Panc1 (cell line): ENCODE results near the gene H6PD. TPM values are rescaled to one million over a fixed set of nuclear protein-coding genes. Genes with fewer than 3 reads are reported as not detected.

Experiments
- ATAC-seq: fragments of 200-7000 bp; cut with Tn5 transposase; 2 replicates; pipeline ENCODE4 v1.9.1; 2020; ENCODE audit warnings: mild to moderate bottlenecking, moderate library complexity
- BruUV-seq: library from RNA; stranded (reverse); fragments of 400-500 nt; replicated peaks from 2 replicates; lab custom pipeline; 2021; lab: Mats Ljungman, UMichigan
- CTCF ChIA-PET: fragments of 300-600 bp; sonication (Branson Sonifier 250); formaldehyde crosslinking; loops from one replicate; lab custom pipeline; 2022; ENCODE audit warnings: antibody characterized with exemption; lab: Charles Lee
- POLR2A ChIA-PET: fragments of 300-600 bp; sonication (Branson Sonifier 250); formaldehyde crosslinking; loops from one replicate; lab custom pipeline; 2022; ENCODE audit warnings: antibody characterized with exemption; lab: Charles Lee
- DNase-seq: peaks from one replicate; pipeline ENCODE4 v3.0.0-alpha.2; 2010; ENCODE audit warnings: low read depth, low spot score
- H3K27ac ChIP-seq: 2 replicates; pipeline ENCODE4 v1.5.1; 2011; ENCODE audit warnings: mild to moderate bottlenecking, low read length, inconsistent platforms
- H3K27me3 ChIP-seq: fragments of 200-500 bp; sonication (Bioruptor generic); 2 replicates; pipeline ENCODE4 v1.6.0; 2014; ENCODE audit warnings: low read length, inconsistent platforms; ENCODE audit not compliant: control insufficient read depth, insufficient read depth
- H3K36me3 ChIP-seq: fragments of 200-500 bp; sonication (Bioruptor generic); 2 replicates; pipeline ENCODE4 v1.5.1; 2014; ENCODE audit warnings: inconsistent platforms, mild to moderate bottlenecking, low read length, moderate library complexity; ENCODE audit not compliant: control insufficient read depth, insufficient read depth
- H3K4me1 ChIP-seq: 2 replicates; pipeline ENCODE4 v1.5.1; 2011; ENCODE audit warnings: inconsistent platforms, mild to moderate bottlenecking, low read length, moderate library complexity; ENCODE audit not compliant: control insufficient read depth, insufficient read depth
- H3K4me3 ChIP-seq, 2 experiments: 2 replicates each; pipeline ENCODE4 v1.5.1; 2011 to 2012; ENCODE audit warnings: low read depth in 2 of 2, low read length in 2 of 2, mild to moderate bottlenecking in 2 of 2, inconsistent platforms in 1 of 2, moderate library complexity in 1 of 2
- H3K9me3 ChIP-seq: fragments of 200-500 bp; sonication (Bioruptor generic); 2 replicates; pipeline ENCODE4 v1.5.1; 2014; ENCODE audit warnings: low read depth, mild to moderate bottlenecking, inconsistent platforms, low read length, moderate library complexity; ENCODE audit not compliant: control insufficient read depth, insufficient read depth
- POLR2AphosphoS5 ChIP-seq: IDR thresholded peaks from 2 replicates; pipeline ENCODE4 v1.6.1; 2012; ENCODE audit warnings: mild to moderate bottlenecking, low read depth, low read length, moderate library complexity
- SIN3A ChIP-seq: IDR thresholded peaks from 2 replicates; pipeline ENCODE4 v1.6.1; 2012; ENCODE audit warnings: low read depth, mild to moderate bottlenecking, low read length, moderate library complexity, borderline replicate concordance; ENCODE audit not compliant: insufficient read depth
- TCF7L2 ChIP-seq: IDR thresholded peaks from 2 replicates; pipeline ENCODE4 v1.6.1; 2011; ENCODE audit warnings: mild to moderate bottlenecking, low read depth, low read length, inconsistent platforms
- in situ Hi-C: cut with HindIII; loops from 2 replicates; pipeline ENCODE4 v1.10.0; 2016; ENCODE audit warnings: low sequenced_read_pairs, low pct_unique_long_range_greater_than_20kb
- intact Hi-C: fragments of 100-400 bp; cut with micrococcal nuclease; formaldehyde crosslinking; loops from one replicate; pipeline ENCODE4 v1.10.0; 2022; ENCODE audit not compliant: unreplicated experiment
- total RNA-seq: library from RNA; stranded (reverse); gene quantifications from one replicate; pipeline ENCODE4 v1.2.1, GENCODE V29; 2021; ENCODE audit not compliant: unreplicated experiment
- TF ChIP-seq, protein P1 (sequence below): fragments of 450-650 bp; IDR thresholded peaks from 2 replicates; pipeline ENCODE4 v1.5.1; 2017; ENCODE audit warnings: mild to moderate bottlenecking
- TF ChIP-seq, protein P2 (sequence below), 2 experiments: IDR thresholded peaks; 2 replicates each; pipeline ENCODE4 v1.6.1; 2011 to 2012; ENCODE audit warnings: low read depth in 2 of 2, control low read depth in 1 of 2, low read length in 1 of 2, mild to moderate bottlenecking in 1 of 2, moderate library complexity in 1 of 2; ENCODE audit not compliant: insufficient read depth in 1 of 2

Gene H6PD
- total RNA-seq, 1 experiment from 2014 or later = 23.5 TPM

DNA sequence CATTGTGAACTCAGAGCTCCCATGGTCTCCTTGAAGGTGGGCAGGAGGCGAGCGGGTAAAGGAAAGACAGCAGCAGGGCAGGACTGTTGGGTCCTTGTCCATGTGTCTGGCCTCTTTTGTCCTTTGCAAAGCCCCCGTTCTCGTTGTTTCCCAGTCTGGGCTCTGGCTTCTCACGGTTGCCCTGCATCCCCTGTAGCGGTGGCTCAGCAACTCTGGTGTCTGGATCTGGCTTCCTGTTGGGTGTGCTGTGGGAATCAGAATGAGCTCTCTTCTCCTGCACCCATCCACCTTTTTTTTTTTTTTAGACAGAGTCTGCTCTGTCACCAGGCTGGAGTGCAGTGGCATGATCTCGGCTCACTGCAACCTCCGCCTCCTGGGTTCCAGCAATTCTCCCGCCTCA lies 11.1 kb downstream of the H6PD start:
- Histone ChIP-seq H3K36me3 (no peaks in the 10 kb centered on the region), H3K27ac (no peak overlapping the region), H3K27me3 (no peaks in the 10 kb centered on the region), H3K9me3 (no peaks in the 10 kb centered on the region), H3K4me1 (no peaks in the 10 kb centered on the region; the same call in 1 of the 2 replicates), H3K4me3 (no peak overlapping the region)
- POLR2A ChIA-PET = interaction anchor here (0.6 kb wide), 1 partner anchor 377 kb away, joined by 4 read pairs; no protein-coding TSS in a partner anchor
- intact Hi-C loops (no loop called here), in situ Hi-C loops (no loop called here)
- TF ChIP-seq POLR2AphosphoS5 (no peak), TCF7L2 (no peak), SIN3A (no peak)
- TF ChIP-seq, protein P1, sequence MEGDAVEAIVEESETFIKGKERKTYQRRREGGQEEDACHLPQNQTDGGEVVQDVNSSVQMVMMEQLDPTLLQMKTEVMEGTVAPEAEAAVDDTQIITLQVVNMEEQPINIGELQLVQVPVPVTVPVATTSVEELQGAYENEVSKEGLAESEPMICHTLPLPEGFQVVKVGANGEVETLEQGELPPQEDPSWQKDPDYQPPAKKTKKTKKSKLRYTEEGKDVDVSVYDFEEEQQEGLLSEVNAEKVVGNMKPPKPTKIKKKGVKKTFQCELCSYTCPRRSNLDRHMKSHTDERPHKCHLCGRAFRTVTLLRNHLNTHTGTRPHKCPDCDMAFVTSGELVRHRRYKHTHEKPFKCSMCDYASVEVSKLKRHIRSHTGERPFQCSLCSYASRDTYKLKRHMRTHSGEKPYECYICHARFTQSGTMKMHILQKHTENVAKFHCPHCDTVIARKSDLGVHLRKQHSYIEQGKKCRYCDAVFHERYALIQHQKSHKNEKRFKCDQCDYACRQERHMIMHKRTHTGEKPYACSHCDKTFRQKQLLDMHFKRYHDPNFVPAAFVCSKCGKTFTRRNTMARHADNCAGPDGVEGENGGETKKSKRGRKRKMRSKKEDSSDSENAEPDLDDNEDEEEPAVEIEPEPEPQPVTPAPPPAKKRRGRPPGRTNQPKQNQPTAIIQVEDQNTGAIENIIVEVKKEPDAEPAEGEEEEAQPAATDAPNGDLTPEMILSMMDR = no peak
- TF ChIP-seq, protein P2, sequence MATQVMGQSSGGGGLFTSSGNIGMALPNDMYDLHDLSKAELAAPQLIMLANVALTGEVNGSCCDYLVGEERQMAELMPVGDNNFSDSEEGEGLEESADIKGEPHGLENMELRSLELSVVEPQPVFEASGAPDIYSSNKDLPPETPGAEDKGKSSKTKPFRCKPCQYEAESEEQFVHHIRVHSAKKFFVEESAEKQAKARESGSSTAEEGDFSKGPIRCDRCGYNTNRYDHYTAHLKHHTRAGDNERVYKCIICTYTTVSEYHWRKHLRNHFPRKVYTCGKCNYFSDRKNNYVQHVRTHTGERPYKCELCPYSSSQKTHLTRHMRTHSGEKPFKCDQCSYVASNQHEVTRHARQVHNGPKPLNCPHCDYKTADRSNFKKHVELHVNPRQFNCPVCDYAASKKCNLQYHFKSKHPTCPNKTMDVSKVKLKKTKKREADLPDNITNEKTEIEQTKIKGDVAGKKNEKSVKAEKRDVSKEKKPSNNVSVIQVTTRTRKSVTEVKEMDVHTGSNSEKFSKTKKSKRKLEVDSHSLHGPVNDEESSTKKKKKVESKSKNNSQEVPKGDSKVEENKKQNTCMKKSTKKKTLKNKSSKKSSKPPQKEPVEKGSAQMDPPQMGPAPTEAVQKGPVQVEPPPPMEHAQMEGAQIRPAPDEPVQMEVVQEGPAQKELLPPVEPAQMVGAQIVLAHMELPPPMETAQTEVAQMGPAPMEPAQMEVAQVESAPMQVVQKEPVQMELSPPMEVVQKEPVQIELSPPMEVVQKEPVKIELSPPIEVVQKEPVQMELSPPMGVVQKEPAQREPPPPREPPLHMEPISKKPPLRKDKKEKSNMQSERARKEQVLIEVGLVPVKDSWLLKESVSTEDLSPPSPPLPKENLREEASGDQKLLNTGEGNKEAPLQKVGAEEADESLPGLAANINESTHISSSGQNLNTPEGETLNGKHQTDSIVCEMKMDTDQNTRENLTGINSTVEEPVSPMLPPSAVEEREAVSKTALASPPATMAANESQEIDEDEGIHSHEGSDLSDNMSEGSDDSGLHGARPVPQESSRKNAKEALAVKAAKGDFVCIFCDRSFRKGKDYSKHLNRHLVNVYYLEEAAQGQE (IDR thresholded peaks at IDR 0.05; ENCODE audit: insufficient read depth in 1 of 2, low read depth in 2 of 2, low read length in 1 of 2) = no peak
- DNase-seq (no peak), ATAC-seq (no peak)
- CTCF ChIA-PET = interaction anchor here (1.0 kb wide), 1 partner anchor 11 kb away, joined by 3 read pairs; the partner anchor contains the start of gene H6PD
- BruUV-seq = no TSS peak

DNA sequence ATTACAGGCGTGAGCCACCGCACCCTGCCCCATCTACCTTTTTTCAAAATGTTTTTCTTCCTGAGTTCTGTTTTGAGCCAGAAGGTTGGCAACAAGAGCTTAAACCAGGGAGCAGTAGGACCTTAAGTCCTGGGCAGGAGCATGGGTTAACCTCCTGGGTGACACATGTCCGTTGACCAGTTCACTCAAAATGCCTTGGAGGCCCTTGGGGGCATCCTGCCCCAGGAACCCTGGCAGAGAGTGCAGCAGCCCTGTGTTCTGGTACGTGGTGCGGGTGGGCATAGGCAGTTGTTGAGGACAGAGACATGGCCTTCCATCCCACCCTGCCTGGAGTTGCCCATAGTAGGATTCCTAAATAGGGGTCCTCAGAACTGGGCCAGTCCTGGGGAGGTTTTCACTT lies 11.6 kb downstream of the H6PD start:
- no TSS peak for BruUV-seq
- in situ Hi-C loops (no loop called here), intact Hi-C loops (no loop called here)
- no peaks in the 10 kb centered on the region for H3K27me3 ChIP-seq
- H3K4me1 ChIP-seq = peaks cover 2% of the 10 kb centered on the region; the same call in 1 of the 2 replicates
- ATAC-seq (no peak), DNase-seq (no peak)
- ChIA-PET POLR2A (no interaction called here), CTCF (interaction anchor here (1.0 kb wide), 1 partner anchor 11 kb away, joined by 3 read pairs; the partner anchor contains the start of gene H6PD)
- H3K27ac ChIP-seq = no peak overlapping the region
- H3K4me3 ChIP-seq = no peak overlapping the region
- no peaks in the 10 kb centered on the region for H3K9me3 ChIP-seq
- TF ChIP-seq SIN3A (no peak), POLR2AphosphoS5 (no peak), TCF7L2 (no peak)
- TF ChIP-seq, protein P2 (IDR thresholded peaks at IDR 0.05; ENCODE audit: insufficient read depth in 1 of 2, low read depth in 2 of 2, low read length in 1 of 2) = no peak
- TF ChIP-seq, protein P1 = no peak
- H3K36me3 ChIP-seq = no peaks in the 10 kb centered on the region
